Stimulated activated CD8-positive, alpha-beta memory T cell treated with anti-CD3 and anti-CD28 coated beads, Interleukin-4, amount 100 ng/mL, for 24 hours (primary cell): ENCODE measurements around the gene SHROOM1.
A peak's percentile ranks its signal among the peaks of the same experiment; 100 is the strongest.

Source experiments
- DNase-seq: peaks from one replicate; pipeline ENCODE4 v3.0.0-alpha.2; 2020; ENCODE audit warnings: low read depth

Gene SHROOM1

DNA sequence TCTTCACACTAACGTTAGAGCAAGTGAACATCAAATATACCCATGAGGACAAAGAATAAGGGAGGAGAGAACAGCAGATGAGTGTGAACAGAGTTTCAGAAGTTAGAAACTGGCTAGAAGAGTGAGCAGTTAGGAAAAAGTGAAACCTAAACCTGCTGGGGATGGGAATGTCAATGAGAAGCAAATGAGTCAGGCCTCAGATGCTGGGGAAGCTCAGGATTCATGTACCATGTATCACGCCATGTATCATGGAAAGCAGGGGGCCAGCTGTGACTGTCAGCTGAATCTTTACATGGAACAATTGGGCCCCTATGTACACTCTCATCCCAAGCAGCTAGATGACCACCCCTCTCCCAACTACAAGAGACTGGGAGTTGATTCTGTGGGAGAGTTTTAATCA is 19.6 kb upstream of the SHROOM1 start:
- no peak for DNase-seq

DNA sequence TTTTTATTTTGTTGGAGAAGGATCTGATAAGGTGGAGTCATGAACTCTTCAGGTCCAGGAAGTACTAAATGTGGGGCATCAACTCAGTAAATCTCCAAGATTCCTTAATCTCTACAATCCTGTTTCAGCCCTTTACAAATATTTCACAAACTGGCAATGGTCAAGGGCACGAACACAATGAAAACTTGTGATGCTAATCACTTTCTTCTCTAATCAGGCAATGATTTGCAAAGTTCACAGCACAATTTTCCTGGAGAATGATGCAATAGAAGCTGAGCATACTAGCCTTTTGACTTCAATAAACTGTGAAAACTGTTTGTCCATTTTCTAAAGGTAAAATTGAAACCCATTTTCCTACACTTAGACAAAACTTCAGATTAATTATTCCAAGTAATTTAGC is 18.9 kb upstream of the SHROOM1 start:
- no peak for DNase-seq

DNA sequence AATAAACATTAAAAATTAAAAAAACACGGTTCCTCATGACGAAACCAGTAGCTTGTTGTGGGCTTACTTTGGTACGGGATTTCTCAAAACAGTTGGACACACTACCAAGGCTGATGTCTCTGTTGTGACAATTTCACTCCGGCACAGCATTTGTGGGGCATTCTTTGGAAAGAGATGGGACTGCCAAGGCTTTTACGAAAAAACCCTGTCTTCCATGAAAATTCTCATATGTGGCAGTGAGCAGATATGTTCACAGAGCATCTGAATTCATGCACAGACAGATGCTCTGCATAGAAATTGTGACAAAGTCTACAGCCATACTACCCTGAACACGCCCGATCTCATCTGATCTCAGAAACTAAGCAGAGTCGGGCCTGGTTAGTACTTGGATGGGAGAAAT is 17.8 kb upstream of the SHROOM1 start:
- no peak for DNase-seq

DNA sequence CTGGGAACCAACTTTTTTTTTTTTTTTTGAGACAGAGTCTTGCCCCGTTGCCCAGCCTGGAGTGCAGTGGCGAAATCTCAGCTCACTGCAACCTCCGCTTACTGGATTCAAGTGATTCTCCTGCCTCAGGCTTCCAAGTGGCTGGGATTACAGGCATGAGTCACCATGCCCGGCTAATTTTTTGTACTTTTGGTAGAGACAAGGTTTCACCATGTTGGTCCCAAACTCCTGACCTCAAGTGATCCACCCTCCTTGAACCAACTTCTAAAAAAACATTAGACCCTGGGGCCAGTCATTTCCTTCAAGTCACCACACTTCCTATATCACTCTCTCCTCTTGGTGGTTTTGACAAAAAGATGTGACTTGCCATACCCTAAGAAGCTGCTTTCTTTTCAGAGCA is 10.9 kb upstream of the SHROOM1 start:
- DNase-seq: no peak

GRCh38 chr5:132840896-132841295 is 10.4 kb upstream of the SHROOM1 start:
- no peak for DNase-seq

- no peak for DNase-seq
These were observed 9.9 kb upstream of the SHROOM1 start for GRCh38 chr5:132840313-132840712.

DNA sequence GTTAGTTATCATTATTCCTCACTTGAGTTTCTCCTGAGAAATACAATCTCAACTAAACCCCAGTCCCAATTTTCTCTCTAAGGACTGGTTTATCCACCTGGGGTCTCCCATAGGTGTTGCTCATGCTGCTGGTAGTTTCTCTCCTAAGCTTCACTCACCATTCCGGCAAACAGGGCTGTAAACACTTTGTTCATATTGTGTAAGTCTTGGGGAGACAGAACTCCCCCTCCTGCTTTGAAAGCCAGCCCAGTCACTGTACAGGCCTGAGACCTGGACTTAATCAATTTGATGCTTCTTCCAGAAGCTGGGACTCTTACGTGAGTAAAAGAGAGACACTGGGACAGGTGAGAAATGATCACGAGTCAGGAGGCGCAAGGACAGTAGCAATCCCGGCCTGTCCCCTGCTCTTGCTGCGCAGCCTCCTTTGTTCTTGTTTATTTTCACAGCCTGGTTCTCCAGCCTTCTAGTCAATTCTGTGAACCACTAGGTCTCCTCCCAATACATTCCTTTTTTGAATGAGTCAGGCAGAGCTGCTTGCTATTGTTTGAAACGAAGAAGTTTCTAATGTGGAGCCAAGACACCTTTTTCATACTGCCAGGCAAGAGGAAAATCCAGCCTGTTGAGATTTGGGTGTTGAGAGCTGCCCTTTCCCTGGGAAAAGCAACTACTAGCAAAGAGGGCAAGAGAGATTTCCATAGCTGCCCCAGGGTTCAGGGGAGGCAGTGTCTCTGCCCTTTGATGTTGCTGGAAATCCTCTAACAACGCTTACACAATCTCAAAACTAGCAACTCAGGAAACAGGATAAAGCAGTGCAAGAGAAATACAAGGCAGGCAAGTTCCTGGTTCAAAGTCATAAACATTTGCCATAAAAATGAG is 9.2 kb upstream of the SHROOM1 start:
- DNase-seq: no peak

- no peak for DNase-seq
These were observed 8.3 kb upstream of the SHROOM1 start for GRCh38 chr5:132838516-132839282.

GRCh38 chr5:132837868-132838267 is 7.4 kb upstream of the SHROOM1 start:
- DNase-seq: no peak

GRCh38 chr5:132836852-132837251 is 6.4 kb upstream of the SHROOM1 start:
- DNase-seq: no peak

DNA sequence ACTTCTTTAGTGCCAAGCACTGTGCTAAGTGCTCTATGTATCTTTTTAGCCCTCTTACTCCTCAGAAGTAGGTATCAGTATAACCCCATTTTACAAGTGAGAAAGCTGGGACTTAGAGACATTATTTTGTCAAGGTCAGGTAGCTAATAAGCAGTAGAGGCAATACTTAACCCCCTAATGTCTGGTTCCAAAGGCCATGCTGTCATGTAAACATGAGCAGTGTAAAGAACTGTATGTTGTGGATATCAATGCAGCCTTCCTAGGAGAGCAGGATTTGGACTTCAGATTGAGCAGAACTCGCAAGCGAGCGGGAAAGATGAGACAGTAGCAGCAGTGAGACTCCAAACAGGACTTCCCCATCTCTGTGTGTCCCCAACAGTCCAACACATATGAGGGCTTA is 3.6 kb upstream of the SHROOM1 start:
- DNase-seq: no peak

GRCh38 chr5:132832612-132833011 is 2.2 kb upstream of the SHROOM1 start:
- no peak for DNase-seq

GRCh38 chr5:132831095-132831860 is 831 bp upstream of the SHROOM1 start:
- no peak for DNase-seq

DNA sequence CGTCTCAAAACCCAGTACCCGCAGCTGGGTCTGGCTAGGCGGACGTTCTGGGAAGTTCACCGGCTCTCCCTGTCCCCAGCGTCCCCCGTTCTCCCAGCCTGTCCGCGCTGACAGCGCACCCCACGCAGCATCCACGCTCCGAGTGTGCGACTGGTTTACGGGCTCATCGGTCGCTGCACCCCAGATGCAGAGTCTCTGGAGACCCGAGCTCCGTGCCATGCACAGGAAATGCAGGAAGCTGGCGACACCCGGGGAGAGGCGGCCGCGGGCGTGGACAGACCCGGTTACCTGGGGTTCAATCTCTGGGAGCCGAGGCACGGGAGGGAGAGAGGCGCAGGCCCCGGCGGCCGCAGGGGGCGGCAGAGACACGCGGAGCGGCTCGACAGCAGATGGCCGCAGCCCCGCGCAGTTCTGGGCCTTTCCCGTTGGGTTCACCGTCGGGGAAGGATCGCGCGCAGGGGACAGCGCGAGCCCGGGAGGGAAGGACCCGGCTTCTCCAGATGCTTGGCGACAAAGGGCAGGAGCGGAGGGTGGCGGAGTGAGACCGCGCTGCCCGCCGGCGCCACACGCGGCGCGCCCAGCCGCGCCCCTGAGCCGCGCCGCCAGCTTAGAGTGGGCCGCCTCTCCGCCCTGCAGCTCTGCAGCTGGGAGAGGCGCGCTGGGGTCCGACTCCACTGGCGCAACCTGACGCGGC is 558 bp downstream of the SHROOM1 start:
- DNase-seq: peak; percentile 60

DNA sequence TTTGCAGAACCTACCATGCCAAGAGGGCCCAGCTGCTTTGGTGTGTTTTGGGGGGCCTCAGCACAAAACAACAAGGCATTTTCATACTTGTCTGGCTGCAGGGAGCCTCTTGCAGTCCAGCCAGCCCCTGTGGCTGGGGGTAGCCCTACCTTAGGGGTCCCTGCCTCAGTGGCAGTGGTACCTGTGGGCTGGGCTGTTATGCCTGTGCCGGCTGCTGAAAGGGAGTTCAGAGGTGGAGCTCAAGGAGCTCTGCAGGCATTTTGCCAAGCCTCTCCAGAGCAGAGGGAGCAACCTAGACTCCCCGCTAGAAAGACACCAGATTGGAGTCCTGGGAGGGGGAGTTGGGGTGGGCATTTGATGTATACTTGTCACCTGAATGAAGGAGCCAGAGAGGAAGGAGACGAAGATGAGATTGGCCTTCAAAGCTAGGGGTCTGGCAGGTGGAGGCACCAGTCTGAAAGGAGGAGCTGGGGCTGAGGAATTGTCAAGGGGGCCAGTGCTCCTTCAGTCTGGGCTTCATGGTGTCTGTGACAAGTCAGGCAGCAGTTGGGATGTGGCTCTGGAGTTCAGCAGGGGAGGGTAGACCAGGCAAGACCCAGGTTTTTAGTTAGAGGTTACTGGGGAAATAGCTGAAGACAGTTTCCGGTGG is 1.5 kb downstream of the SHROOM1 start:
- no peak for DNase-seq

GRCh38 chr5:132827943-132828673 is 2.3 kb downstream of the SHROOM1 start:
- no peak for DNase-seq

DNA sequence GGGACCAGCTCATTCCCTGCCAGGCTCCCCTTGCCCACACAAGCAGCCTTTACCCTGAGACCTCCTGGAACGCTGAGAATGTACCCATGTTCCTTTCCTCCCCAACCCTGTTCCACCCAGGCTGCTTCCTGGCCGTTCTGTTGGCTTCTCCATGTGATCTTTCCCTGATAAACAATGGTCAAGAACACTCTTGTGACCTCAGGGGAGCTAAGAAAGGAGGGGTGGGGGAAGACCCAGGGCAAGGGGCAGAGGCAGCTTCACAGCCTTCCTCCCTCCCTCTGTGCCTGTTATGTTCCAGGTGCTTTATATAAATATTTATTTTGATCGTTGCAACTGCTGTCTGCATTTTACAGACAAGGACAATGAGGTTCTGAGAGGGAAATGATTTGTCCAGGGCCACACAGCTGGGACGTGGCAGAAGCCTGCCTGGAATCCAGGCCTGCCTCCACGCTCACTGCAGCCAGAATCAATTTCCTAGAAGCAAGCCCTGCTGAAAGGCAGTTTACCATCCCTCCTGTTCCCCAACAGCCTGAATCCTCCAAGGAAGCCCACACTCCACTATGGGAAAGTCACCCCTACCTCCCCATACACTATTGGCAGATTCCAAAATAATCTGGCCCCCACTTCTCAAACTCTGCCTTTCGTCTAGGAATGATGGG is 3.9 kb downstream of the SHROOM1 start:
- no peak for DNase-seq

DNA sequence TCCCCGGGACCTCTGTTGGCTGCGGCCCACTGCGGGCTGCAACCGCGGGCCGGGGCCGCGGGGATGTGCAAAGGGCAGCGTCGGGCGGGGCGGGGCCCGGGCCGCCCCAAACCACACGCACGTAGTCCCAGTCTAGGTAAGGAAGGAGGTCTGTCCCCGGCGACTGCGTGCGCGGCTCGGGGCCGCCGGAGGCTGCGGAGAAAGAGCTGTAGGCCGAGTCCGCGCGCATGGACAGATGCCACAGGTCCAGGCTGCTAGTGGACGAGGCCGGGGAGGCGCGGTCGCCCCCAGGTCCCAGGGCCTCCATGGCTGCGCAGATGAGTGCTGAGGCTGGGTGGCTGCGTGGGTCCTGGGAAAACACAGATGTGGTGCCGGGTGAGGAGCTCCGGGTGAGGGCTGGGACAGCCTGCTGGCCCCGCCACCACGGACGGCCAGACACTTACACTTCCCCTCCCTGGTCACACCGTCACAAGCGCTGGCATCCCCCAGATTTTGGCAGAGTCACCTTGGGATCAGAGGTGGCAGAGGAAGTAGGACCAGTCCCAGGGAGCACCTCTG is 4.5 kb downstream of the SHROOM1 start:
- no peak for DNase-seq

GRCh38 chr5:132825033-132825833 is 5.2 kb downstream of the SHROOM1 start:
- DNase-seq: no peak
